Ascending aorta (tissue), 2 donors: Measurements from ENCODE around the gene ELF2. TPM values are rescaled to one million over a fixed set of nuclear protein-coding genes. Genes with fewer than 3 reads are reported as not detected.
A peak's percentile ranks its signal among the peaks of the same experiment; 100 is the strongest.

Experiments
- DNase-seq, 2 donors: peaks; one replicate each; pipeline ENCODE4 v3.0.0-alpha.2; 2019; ENCODE audit warnings: low spot score in 2 of 2
- H3K27ac ChIP-seq, 2 donors: fragments of 200-600 bp; sonication (generic); one replicate each; pipeline ENCODE4 v1.5.1; 2016 to 2017; ENCODE audit warnings: mild to moderate bottlenecking in 1 of 2
- H3K27me3 ChIP-seq: fragments of 200-600 bp; sonication (generic); one replicate; pipeline ENCODE4 v1.5.1; 2017
- H3K36me3 ChIP-seq, 2 donors: fragments of 200-600 bp; sonication (generic); one replicate each; pipeline ENCODE4 v1.5.1; 2016
- H3K4me1 ChIP-seq, 2 donors: fragments of 200-600 bp; sonication (generic); one replicate each; pipeline ENCODE4 v1.5.1; 2016 to 2017; ENCODE audit warnings: mild to moderate bottlenecking in 1 of 2
- H3K4me3 ChIP-seq, 2 donors: fragments of 200-600 bp; sonication (generic); one replicate each; pipeline ENCODE4 v1.5.1; 2016 to 2017; ENCODE audit warnings: mild to moderate bottlenecking in 1 of 2
- H3K9me3 ChIP-seq, 2 donors: fragments of 200-600 bp; sonication (generic); one replicate each; pipeline ENCODE4 v1.5.1; 2016
- intact Hi-C: fragments of 100-400 bp; cut with DNase I; formaldehyde crosslinking; loops from one replicate; pipeline ENCODE4 v1.15.1; 2023
- total RNA-seq: library from RNA; depleted of rRNA; stranded (reverse); fragments of >200 nt; gene quantifications from one replicate; pipeline ENCODE4 v1.1.0, GENCODE V29; 2016
- TF ChIP-seq, protein P1 (sequence below), 3 experiments: fragments of 200-600 bp in 2 of 3; fragments of 450-650 bp in 1 of 3; sonication (generic) in 2 of 3; IDR thresholded peaks; one replicate each; pipeline ENCODE4 v1.5.1; 2016 to 2019; ENCODE audit warnings: antibody characterized with exemption in 3 of 3, mild to moderate bottlenecking in 1 of 3, moderate library complexity in 1 of 3

ELF2 gene
- 20.3 TPM for total RNA-seq

DNA sequence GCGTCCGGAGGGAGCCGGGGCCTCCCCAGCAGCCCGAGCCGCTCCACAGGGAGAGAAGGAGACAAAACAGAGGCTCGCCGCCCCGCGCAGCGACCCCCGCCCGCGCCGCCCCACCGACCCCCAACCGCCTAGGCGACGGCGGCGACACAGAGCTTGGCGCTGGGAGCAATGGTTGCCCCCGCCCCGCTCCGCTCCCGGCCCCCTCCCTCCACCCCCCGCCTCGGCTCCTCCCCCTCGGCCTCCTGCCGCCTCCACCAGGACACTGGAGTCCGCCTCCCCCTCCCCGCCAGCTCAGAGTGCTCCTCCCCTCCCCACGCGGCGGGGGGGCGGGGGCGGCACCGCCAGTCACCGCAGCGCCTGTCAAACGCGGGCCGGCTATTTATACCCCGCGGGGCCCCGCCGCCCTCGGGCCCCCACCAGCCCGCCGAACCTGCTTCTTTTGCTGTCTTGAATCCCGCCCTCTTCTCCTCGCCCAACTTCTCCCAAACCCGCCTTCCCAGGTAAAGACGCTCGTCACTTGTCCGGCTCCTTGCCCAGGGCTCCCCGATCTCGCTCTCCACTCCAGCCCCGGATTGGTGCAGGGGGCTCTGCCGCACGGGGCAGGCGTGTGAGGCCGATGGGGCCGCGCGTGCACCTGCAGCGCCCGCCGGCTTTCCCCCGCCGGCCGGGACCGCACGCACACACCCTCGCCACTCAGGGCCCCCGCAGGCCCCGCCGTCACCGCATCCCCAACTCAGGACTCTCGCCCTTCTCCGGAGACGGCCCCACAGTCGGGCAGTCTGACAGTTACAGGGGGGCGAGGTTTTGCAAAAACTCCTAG, at the start of gene ELF2:
ELF2 (minus strand) TSS at position 170 of the 820 bp plus-strand sequence. CDS start 39,517 bp downstream, outside the sequence.
- Histone ChIP-seq H3K4me1 (peaks cover 0 to 9% of the 10 kb centered on the region in 2 donors), H3K27me3 (no peaks in the 10 kb centered on the region), H3K4me3 (peak within 1 kb of the TSS; percentile 97), H3K36me3 (no peaks in the 10 kb centered on the region), H3K9me3 (no peaks in the 10 kb centered on the region), H3K27ac (peak within 1 kb of the TSS; percentile 100)
- DNase-seq = peak; percentile 84 to 97
- TF ChIP-seq, protein P1, sequence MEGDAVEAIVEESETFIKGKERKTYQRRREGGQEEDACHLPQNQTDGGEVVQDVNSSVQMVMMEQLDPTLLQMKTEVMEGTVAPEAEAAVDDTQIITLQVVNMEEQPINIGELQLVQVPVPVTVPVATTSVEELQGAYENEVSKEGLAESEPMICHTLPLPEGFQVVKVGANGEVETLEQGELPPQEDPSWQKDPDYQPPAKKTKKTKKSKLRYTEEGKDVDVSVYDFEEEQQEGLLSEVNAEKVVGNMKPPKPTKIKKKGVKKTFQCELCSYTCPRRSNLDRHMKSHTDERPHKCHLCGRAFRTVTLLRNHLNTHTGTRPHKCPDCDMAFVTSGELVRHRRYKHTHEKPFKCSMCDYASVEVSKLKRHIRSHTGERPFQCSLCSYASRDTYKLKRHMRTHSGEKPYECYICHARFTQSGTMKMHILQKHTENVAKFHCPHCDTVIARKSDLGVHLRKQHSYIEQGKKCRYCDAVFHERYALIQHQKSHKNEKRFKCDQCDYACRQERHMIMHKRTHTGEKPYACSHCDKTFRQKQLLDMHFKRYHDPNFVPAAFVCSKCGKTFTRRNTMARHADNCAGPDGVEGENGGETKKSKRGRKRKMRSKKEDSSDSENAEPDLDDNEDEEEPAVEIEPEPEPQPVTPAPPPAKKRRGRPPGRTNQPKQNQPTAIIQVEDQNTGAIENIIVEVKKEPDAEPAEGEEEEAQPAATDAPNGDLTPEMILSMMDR (IDR thresholded peaks at IDR 0.05) = no peak
- intact Hi-C loops = loop anchor here (1.0 to 10.0 kb wide), 8 partner anchors 46 to 1348 kb away; partner anchors contain the start of genes ELMOD2, MAML3, NOCT and SETD7

DNA sequence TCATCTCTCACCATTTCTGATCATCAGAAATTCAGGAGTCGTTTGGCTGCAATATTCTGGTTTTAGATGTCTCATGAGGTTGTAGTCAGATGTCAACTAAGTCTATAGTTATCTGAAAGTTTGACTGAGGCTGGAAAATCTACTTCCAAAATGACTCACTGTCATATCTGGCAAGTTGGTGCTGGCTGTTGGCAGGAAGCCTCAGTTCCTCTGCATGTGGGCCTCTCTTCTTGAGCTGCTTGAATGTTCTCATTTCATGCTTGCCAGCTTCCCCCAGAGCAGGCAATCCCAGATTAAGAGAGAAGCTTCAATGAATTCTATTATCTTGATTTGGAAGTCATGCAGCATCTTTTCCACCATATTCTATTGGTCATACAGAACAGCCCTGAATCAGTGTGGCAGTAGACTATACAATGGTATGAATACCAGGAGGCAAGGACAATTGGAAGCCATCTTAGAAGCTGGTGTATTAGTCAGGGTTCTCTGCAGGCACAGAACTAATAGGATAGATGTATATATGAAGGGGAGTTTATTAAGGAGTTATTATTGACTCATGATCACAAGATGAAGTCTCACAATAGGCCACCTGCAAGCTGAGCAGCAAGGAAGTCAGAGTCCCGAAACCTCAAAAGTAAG, 46.8 kb upstream of the ELF2 start:
- Histone ChIP-seq H3K9me3 (no peaks in the 10 kb centered on the region), H3K36me3 (no peaks in the 10 kb centered on the region), H3K4me3 (no peak overlapping the region), H3K4me1 (no peaks in the 10 kb centered on the region), H3K27me3 (no peaks in the 10 kb centered on the region), H3K27ac (no peak overlapping the region)
- TF ChIP-seq, protein P1 (IDR thresholded peaks at IDR 0.05) = no peak
- intact Hi-C loops = no loop called here
- peak in 1 of 2 donors; percentile 73 for DNase-seq

DNA sequence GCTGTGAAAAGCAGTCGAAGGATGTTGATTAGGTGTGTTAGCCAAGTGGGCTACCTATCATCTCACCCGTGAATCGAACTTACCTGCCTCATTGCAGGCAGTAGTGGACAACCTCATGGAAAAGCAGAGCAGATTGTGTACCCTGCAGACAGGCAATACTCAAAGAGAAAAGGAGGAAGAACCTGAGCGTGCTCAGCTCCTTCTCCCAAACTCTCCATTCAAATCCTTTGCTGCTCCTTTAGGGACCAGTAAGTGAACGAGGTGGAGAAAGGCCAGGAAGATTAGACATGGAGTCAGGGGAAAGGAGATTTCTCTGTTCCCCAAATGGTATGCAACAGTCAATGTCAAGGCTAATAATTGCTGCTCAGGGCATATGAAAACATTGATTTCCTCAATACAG, 45.2 kb upstream of the ELF2 start:
- DNase-seq = no peak
- intact Hi-C loops = no loop called here
- Histone ChIP-seq H3K27me3 (no peaks in the 10 kb centered on the region), H3K9me3 (no peaks in the 10 kb centered on the region), H3K4me1 (no peaks in the 10 kb centered on the region), H3K4me3 (no peak overlapping the region), H3K36me3 (no peaks in the 10 kb centered on the region), H3K27ac (no peak overlapping the region)
- TF ChIP-seq, protein P1 (IDR thresholded peaks at IDR 0.05) = no peak

DNA sequence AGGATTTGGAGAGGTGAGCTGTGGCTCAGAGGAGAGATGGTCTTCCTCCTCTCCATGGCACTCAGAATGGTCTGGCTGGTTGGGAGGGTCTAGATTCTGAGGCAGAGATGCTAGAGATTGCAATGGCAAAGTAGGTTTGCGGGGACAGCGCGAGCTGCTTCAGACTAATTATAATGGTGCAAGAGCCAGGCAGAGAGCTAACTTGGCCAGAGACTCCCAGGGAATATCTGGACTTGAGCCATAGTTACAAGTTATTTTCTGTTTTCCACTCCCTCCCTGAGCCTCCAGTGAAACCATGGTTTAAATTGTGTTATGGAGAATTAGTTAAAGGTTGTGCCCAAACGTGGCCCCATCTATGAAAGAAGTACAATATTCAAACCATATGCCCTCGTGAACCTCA, 44.7 kb upstream of the ELF2 start:
- intact Hi-C loops = no loop called here
- H3K27me3 ChIP-seq = no peaks in the 10 kb centered on the region
- no peak overlapping the region for H3K4me3 ChIP-seq
- no peak overlapping the region for H3K27ac ChIP-seq
- DNase-seq = no peak
- H3K9me3 ChIP-seq = no peaks in the 10 kb centered on the region
- no peaks in the 10 kb centered on the region for H3K36me3 ChIP-seq
- TF ChIP-seq, protein P1 (IDR thresholded peaks at IDR 0.05) = no peak
- H3K4me1 ChIP-seq = no peaks in the 10 kb centered on the region

DNA sequence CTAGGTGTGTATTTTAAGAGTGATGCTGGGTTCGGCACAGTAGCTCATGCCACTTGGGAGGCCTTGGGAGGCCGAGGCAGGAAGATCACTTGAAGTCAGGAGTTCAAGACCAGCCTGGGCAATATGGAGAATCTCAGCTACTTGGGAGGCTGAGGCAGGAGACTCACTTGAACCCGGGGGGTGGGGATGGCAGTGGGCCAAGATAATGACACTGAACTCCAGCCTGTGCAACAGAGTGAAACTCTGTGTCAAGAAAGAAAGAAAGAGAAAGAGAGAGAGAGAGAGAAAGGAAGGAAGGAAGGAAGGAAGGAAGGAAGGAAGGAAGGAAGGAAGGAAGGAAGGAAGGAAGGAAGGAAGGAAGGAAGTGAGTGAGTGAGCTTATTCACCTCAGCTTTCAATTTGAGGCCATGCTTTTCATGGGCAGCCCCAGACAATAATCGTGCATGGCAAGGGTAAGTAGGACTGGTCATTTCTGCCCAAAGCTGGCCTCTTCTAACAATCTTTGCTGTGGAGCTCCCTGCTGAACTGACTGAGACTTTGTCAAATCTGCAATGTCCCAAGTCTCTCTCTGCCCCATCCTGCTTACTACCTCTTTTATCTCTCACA, 42.5 kb upstream of the ELF2 start:
- H3K9me3 ChIP-seq = no peaks in the 10 kb centered on the region
- no peaks in the 10 kb centered on the region for H3K36me3 ChIP-seq
- no peak for DNase-seq
- no peak overlapping the region for H3K27ac ChIP-seq
- intact Hi-C loops = no loop called here
- TF ChIP-seq, protein P1 (IDR thresholded peaks at IDR 0.05) = no peak
- no peaks in the 10 kb centered on the region for H3K4me1 ChIP-seq
- no peaks in the 10 kb centered on the region for H3K27me3 ChIP-seq
- no peak overlapping the region for H3K4me3 ChIP-seq
